GM23248 (cell line): ENCODE data around the gene ST7.
"Not testable (repeated sequence)": the region's sequence is repeated elsewhere in the genome, so short reads cannot be mapped to it uniquely, and the experiment has no call there.

ENCODE experiments used
- EZH2 ChIP-seq: fragments of 200-600 bp; sonication (generic); IDR thresholded peaks from 2 replicates; pipeline ENCODE4 v1.6.1; 2018; ENCODE audit warnings: antibody characterized with exemption, mild to moderate bottlenecking; ENCODE audit not compliant: insufficient read depth, poor library complexity, severe bottlenecking
- EZH2phosphoT487 ChIP-seq: fragments of 200-600 bp; sonication (generic); IDR thresholded peaks from 2 replicates; pipeline ENCODE4 v1.6.1; 2018; ENCODE audit warnings: antibody characterized with exemption, moderate library complexity, mild to moderate bottlenecking, low read depth; ENCODE audit not compliant: insufficient read depth

DNA sequence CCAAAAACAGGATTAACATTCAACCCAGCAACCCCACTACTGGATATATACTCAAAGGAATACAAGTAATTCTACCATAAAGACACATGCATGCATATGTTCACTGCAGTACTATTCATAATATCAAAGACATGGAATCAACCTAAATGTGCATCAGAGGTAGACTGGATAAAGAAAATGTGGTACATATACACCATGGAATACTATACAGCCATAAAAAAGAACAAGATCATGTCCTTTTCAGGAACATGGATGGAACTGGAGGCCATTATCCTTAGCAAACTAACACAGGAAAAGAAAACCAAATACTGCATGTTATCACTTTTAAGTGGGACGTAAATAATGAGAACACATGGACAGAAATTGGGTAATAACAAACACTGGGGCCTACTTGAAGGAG lies 77.5 kb downstream of the ST7 start:
- not testable (repeated sequence) for TF ChIP-seq EZH2, EZH2phosphoT487
